Measurements from ENCODE around the gene LBR. TPM values are rescaled to one million over a fixed set of nuclear protein-coding genes. Genes with fewer than 3 reads are reported as not detected.

LBR gene
- total and polyA plus RNA-seq, 2 experiments from 2014 or later = 50.6 to 91.3 TPM

GRCh38 chr1:225435076-225435475 is 7.2 kb upstream of the LBR start:
- Histone ChIP-seq H3K27ac (ENCODE audit: low read depth) (no peak overlapping the region), H3K4me3 (no peak overlapping the region), H3K4me2 (no peak overlapping the region), H3K4me1 (ENCODE audit: insufficient read depth) (peaks cover 5% of the 10 kb centered on the region; the same call in 1 of the 2 replicates), H2AFZ (no peak overlapping the region), H3F3A (replicated peaks; ENCODE audit: low read depth) (no peaks in the 10 kb centered on the region), H3K79me2 (replicated peaks; ENCODE audit: insufficient read depth) (no peaks in the 10 kb centered on the region), H4K20me1 (replicated peaks; ENCODE audit: insufficient read depth) (no peaks in the 10 kb centered on the region), H3K36me3 (ENCODE audit: insufficient read depth) (no peaks in the 10 kb centered on the region), H3K9me2 (ENCODE audit: insufficient read depth) (no peaks in the 10 kb centered on the region), H3K27me3 (ENCODE audit: insufficient read depth) (no peaks in the 10 kb centered on the region)
- peaks cover 7% of the 10 kb centered on the region for H3K27me3 Mint-ChIP-seq (ENCODE audit: insufficient read depth, low read depth, poor library complexity)
- peaks cover 10% of the 10 kb centered on the region for H3K4me1 Mint-ChIP-seq
- TF ChIP-seq JUNB (IDR thresholded peaks at IDR 0.05; ENCODE audit: unreplicated experiment) (no peak), CTCF (conservative IDR thresholded peaks at IDR 0.05; ENCODE audit: low read depth in 2 of 2) (no peak), NANOG (IDR thresholded peaks at IDR 0.05; ENCODE audit: borderline replicate concordance) (no peak), POLR2AphosphoS5 (IDR thresholded peaks at IDR 0.05; ENCODE audit: low read depth) (no peak), REST (IDR thresholded peaks at IDR 0.05; ENCODE audit: unreplicated experiment) (no peak), STAT1 (IDR thresholded peaks at IDR 0.05; ENCODE audit: unreplicated experiment) (no peak)
- H3K4me3 Mint-ChIP-seq = no peak overlapping the region
- no peak for ATAC-seq
- peaks cover 24% of the 10 kb centered on the region; the same call in 2 of the 3 replicates for H3K9me3 Mint-ChIP-seq
- DNase-seq (ENCODE audit: low spot score) = no peak
- no peak overlapping the region for H3K27ac Mint-ChIP-seq
- H3K36me3 Mint-ChIP-seq (ENCODE audit: low read depth) = peaks cover 18% of the 10 kb centered on the region; the same call in 2 of the 3 replicates

- Histone ChIP-seq H3K9me2 (ENCODE audit: insufficient read depth) (no peaks in the 10 kb centered on the region), H3F3A (replicated peaks; ENCODE audit: low read depth) (0 out of 2 replicates have a peak, but pooled peaks cover 3% of the 10 kb centered on the region), H3K4me2 (no peak overlapping the region), H3K4me1 (ENCODE audit: insufficient read depth) (peaks cover 13% of the 10 kb centered on the region), H3K79me2 (replicated peaks; ENCODE audit: insufficient read depth) (no peaks in the 10 kb centered on the region), H3K27me3 (ENCODE audit: insufficient read depth) (peaks cover 9% of the 10 kb centered on the region), H3K36me3 (ENCODE audit: insufficient read depth) (no peaks in the 10 kb centered on the region), H3K27ac (ENCODE audit: low read depth) (no peak overlapping the region), H2AFZ (no peak overlapping the region), H3K4me3 (no peak overlapping the region), H4K20me1 (replicated peaks; ENCODE audit: insufficient read depth) (no peaks in the 10 kb centered on the region)
- Mint-ChIP-seq H3K9me3 (peaks cover 30% of the 10 kb centered on the region; the same call in 2 of the 3 replicates), H3K36me3 (ENCODE audit: low read depth) (peaks cover 20% of the 10 kb centered on the region; the same call in 2 of the 3 replicates), H3K4me3 (no peak overlapping the region), H3K4me1 (peaks cover 15% of the 10 kb centered on the region), H3K27me3 (ENCODE audit: insufficient read depth, low read depth, poor library complexity) (peaks cover 13% of the 10 kb centered on the region), H3K27ac (no peak overlapping the region)
- DNase-seq (ENCODE audit: low spot score) = no peak
- no peak for ATAC-seq
- TF ChIP-seq CTCF (conservative IDR thresholded peaks at IDR 0.05; ENCODE audit: low read depth in 2 of 2) (no peak), REST (IDR thresholded peaks at IDR 0.05; ENCODE audit: unreplicated experiment) (no peak), POLR2AphosphoS5 (IDR thresholded peaks at IDR 0.05; ENCODE audit: low read depth) (no peak), ETS1 (IDR thresholded peaks at IDR 0.05) (no peak), JUNB (IDR thresholded peaks at IDR 0.05; ENCODE audit: unreplicated experiment) (no peak), STAT1 (IDR thresholded peaks at IDR 0.05; ENCODE audit: unreplicated experiment) (no peak), ZNF331 (CRISPR knock-in tag; IDR thresholded peaks at IDR 0.05; ENCODE audit: low read depth) (no peak), ZNF114 (CRISPR knock-in tag; IDR thresholded peaks at IDR 0.05) (no peak), CREB1 (CRISPR knock-in tag; IDR thresholded peaks at IDR 0.05; ENCODE audit: low read depth) (no peak), NANOG (IDR thresholded peaks at IDR 0.05; ENCODE audit: borderline replicate concordance) (no peak)
These were observed 6.2 kb upstream of the LBR start for GRCh38 chr1:225434046-225434445.

Measured in GM23338 (cell line).